Naive thymus-derived CD8-positive, alpha-beta T cell (primary cell): ENCODE data around the gene INHBC. TPM values are rescaled to one million over a fixed set of nuclear protein-coding genes. Genes with fewer than 3 reads are reported as not detected.
A peak's percentile ranks its signal among the peaks of the same experiment; 100 is the strongest.
"Not testable (repeated sequence)": the region's sequence is repeated elsewhere in the genome, so short reads cannot be mapped to it uniquely, and the experiment has no call there.

Experiments used
- ATAC-seq, 2 donors: fragments of 150-1000 bp; cut with Tn5 transposase in 1 of 2; sonication (Bioruptor Pico), chemical (Tn5 transposase) in 1 of 2; 1 replicate in 1 of 2; 2 replicates in 1 of 2; pipeline ENCODE4 v1.10.0; 2021; ENCODE audit warnings: mild to moderate bottlenecking in 2 of 2, moderate library complexity in 2 of 2
- POLR2A ChIA-PET: fragments of 350-600 bp; sonication (Branson Sonifier 250); formaldehyde crosslinking; loops from one replicate; lab custom pipeline; 2021; ENCODE audit warnings: antibody characterized with exemption; lab: Charles Lee
- DNase-seq, 10 donors: peaks; one replicate each; pipeline versions ENCODE4 v3.0.0 to v3.0.0-alpha.2; 2020 to 2022
- H3K27ac Mint-ChIP-seq, 10 donors: one replicate each; pipeline ENCODE4 v1.8.0; 2020 to 2022; ENCODE audit warnings: mild to moderate bottlenecking in 10 of 10, mixed read lengths in 10 of 10, moderate library complexity in 4 of 10, inconsistent platforms in 1 of 10
- H3K27me3 Mint-ChIP-seq, 5 donors: one replicate each; pipeline ENCODE4 v1.8.0; 2021 to 2022; ENCODE audit warnings: mixed read lengths in 5 of 5
- H3K36me3 Mint-ChIP-seq, 3 donors: one replicate each; pipeline ENCODE4 v1.8.0; 2020 to 2022; ENCODE audit warnings: mixed read lengths in 3 of 3, mild to moderate bottlenecking in 2 of 3, inconsistent platforms in 1 of 3
- H3K4me1 Mint-ChIP-seq, 4 donors: one replicate each; pipeline ENCODE4 v1.8.0; 2021 to 2022; ENCODE audit warnings: mixed read lengths in 4 of 4
- H3K4me3 Mint-ChIP-seq, 10 donors: one replicate each; pipeline ENCODE4 v1.8.0; 2020 to 2022; ENCODE audit warnings: mild to moderate bottlenecking in 10 of 10, mixed read lengths in 10 of 10, moderate library complexity in 6 of 10, inconsistent platforms in 1 of 10
- H3K9me3 Mint-ChIP-seq, 9 donors: one replicate each; pipeline ENCODE4 v1.8.0; 2020 to 2022; ENCODE audit warnings: mixed read lengths in 9 of 9, mild to moderate bottlenecking in 3 of 9, inconsistent platforms in 1 of 9, moderate library complexity in 1 of 9
- polyA plus RNA-seq, 3 donors: library from polyadenylated mRNA; unstranded; fragments of 300-500 nt; fragmentation: Illumina TruSeq; gene quantifications; one replicate each; pipeline ENCODE4 v1.2.3, GENCODE V29; 2021
- total RNA-seq, 8 experiments: library from RNA in 2 of 8; stranded (reverse) in 2 of 8; gene quantifications; one replicate each; pipeline ENCODE4 v1.2.3 and lab custom pipeline; 2021 to 2026

The INHBC gene
- total and polyA plus RNA-seq, 5 experiments from 2014 or later: 0.18 to 0.19 TPM; not detected in 3

DNA sequence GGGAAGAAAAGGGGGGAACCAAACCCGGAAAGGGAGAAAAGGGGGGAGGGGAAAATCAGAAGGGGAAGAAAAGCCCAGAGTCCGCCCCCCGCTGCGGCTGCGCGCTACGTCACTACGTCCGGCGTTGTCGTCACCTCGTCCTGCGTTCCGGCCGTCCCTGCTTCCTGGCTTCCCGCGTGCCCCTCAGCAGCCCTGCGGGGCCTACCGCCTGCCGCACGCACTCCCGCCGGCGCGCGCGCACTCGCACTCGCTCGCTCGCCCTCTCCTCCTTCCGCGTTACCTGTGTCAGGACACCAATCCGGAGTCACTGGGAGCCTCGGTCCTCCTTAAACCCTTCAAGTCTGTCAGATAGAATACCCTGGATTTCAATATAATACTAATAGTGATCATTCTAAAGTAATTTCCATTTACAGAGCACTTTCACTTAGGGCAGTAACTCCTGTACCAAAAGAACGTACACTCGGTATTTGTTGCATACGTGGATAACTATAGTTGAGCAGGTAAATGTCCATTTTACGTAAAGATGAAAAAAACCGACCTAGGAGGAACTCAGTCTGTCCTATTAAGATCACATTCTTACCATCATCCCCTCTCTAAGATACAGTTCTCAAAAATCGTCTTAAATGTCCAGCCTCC lies 3.5 kb upstream of the INHBC start, which contains the start of gene R3HDM2:
Gene R3HDM2, minus strand, starts transcription at position 113 of the 636 bp plus-strand sequence. CDS start 120,615 bp downstream, outside the sequence.
- DNase-seq (peak; percentile 90 to 97 (median 94)), ATAC-seq (peak; percentile 93 to 94)
- H3K27ac Mint-ChIP-seq: peak within 1 kb of the TSS; percentile 99 to 100 (median 100)
- no peaks in the 10 kb centered on the region for H3K9me3 Mint-ChIP-seq
- peaks cover 21 to 50% (median 48%) of the 10 kb centered on the region in 4 donors for H3K4me1 Mint-ChIP-seq
- H3K36me3 Mint-ChIP-seq: peaks cover 0 to 7% (median 0%) of the 10 kb centered on the region in 3 donors
- H3K4me3 Mint-ChIP-seq: peak within 1 kb of the TSS; percentile 95 to 100 (median 98)
- POLR2A ChIA-PET: interaction anchor here (1.2 to 1.4 kb wide), 3 partner anchors 24 to 46 kb away, joined by 3 to 10 read pairs (median 5); partner anchors contain the start of genes GLI1 and INHBE
- H3K27me3 Mint-ChIP-seq: no peaks in the 10 kb centered on the region

DNA sequence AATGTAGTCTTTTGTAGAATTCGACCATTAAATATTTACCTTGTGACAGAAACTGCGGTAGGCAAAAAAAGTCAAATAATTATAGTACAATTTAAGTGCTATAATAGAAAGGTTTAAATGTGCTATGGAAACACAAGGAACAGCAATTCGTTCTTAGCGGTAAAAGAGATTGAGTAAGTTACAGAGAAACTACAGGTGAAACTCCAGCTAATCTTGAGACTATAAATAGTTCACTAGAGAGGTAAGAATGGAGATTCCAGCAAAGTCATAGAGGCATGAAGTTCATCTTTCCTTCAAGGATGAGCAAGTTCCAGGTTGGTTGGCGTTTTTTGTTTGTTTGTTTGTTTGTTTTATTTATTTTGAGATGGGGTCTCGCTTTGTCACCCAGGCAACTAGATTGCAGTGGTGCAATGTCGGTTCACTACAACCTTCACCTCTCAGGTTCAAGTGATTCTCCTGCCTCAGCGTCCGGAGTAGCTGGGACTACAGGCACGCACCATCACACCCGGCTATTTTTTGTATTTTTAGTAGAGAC lies 2.9 kb upstream of the INHBC start:
- H3K9me3 Mint-ChIP-seq: no peaks in the 10 kb centered on the region
- ATAC-seq (no peak), DNase-seq (no peak)
- POLR2A ChIA-PET: interaction anchor here (0.8 to 1.4 kb wide), 3 partner anchors 24 to 46 kb away, joined by 3 to 5 read pairs (median 3); partner anchors contain the start of gene INHBE
- peaks cover 0 to 4% (median 0%) of the 10 kb centered on the region in 3 donors for H3K36me3 Mint-ChIP-seq
- H3K4me1 Mint-ChIP-seq: peaks cover 17 to 46% (median 44%) of the 10 kb centered on the region in 4 donors
- peak overlapping the region; percentile 91 to 99 (median 98) for H3K4me3 Mint-ChIP-seq
- H3K27me3 Mint-ChIP-seq: no peaks in the 10 kb centered on the region
- peak overlapping the region; percentile 98 to 100 (median 100) for H3K27ac Mint-ChIP-seq

DNA sequence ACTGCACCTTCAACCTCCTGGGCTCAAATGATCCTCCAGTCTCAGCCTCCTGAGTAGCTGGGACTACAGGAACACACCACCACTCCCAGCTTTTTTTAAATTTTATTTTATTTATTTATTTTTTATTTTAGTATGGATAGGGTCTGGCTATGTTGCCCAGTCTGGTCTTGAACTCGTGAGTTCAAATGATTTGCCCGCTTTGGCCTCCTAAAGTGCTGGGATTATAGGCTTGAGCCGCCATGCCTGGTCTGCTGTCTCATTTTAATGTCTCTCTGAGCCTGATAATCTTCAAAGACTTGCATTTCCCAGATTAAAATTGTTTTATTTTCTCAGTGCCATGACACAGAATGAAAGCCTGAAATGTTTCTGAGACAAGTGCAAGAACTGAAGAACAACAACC lies 1.2 kb upstream of the INHBC start:
- POLR2A ChIA-PET: interaction anchor here (0.6 to 0.7 kb wide), 4 partner anchors 31 to 160 kb away, joined by 3 to 4 read pairs (median 3); no protein-coding TSS in a partner anchor
- DNase-seq (no peak), ATAC-seq (no peak)
- H3K27me3 Mint-ChIP-seq: no peaks in the 10 kb centered on the region
- no peaks in the 10 kb centered on the region for H3K9me3 Mint-ChIP-seq
- H3K4me3 Mint-ChIP-seq: no peak overlapping the region
- H3K27ac Mint-ChIP-seq: no peak overlapping the region
- peaks cover 17 to 36% (median 35%) of the 10 kb centered on the region in 4 donors for H3K4me1 Mint-ChIP-seq
- H3K36me3 Mint-ChIP-seq: no peaks in the 10 kb centered on the region

DNA sequence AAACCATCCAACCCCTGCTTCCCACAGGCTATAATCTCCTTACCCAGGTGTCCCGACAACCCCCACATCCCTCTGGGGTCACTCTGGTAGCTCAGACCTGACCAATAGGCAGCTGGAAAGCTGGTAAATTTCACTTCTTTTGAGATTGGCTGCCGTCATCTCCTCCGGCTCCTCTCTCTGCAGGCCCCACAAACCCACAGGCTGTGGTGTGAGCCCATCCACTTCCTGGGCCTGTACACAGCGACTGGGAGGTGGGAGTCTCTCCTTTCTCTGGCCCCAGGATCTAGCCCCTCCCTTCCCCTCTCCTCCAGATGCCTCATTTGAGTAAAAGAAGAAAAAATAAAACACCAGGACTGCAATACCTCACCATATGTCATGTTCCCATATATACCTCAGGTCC lies 709 bp downstream of the INHBC start:
- H3K27ac Mint-ChIP-seq: peak overlapping the region in 6 of 10 donors; percentile 13 to 70 (median 42)
- POLR2A ChIA-PET: interaction anchor here (1.1 kb wide), 1 partner anchor 23 kb away, joined by 3 read pairs; no protein-coding TSS in a partner anchor
- no peaks in the 10 kb centered on the region for H3K36me3 Mint-ChIP-seq
- no peaks in the 10 kb centered on the region for H3K27me3 Mint-ChIP-seq
- ATAC-seq: no peak
- no peak for DNase-seq
- no peaks in the 10 kb centered on the region for H3K9me3 Mint-ChIP-seq
- H3K4me3 Mint-ChIP-seq: peak overlapping the region in 3 of 10 donors; percentile 24 to 54 (median 48)
- H3K4me1 Mint-ChIP-seq: peaks cover 8 to 20% (median 20%) of the 10 kb centered on the region in 4 donors

DNA sequence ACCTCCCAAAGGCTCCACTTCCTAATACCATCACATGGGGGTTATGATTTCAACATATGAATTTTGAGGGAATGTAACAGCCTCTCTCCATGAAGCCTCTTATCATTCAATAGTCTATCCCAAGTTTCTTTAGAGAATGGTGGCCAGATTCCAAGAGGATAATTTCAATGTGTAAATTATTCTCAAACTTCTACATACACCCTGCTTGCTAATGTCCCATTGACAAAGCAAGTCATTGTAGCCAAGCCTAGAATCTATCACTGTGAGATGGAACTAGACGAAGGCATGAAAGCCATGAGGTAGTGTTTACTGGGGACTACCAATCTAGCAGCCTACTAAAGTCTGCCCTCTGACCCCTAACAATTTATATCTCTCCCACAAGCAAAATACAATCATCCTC lies 3.8 kb downstream of the INHBC start:
- peaks cover 0 to 8% (median 0%) of the 10 kb centered on the region in 3 donors for H3K36me3 Mint-ChIP-seq
- POLR2A ChIA-PET: no interaction called here
- H3K27ac Mint-ChIP-seq: no peak overlapping the region
- ATAC-seq (no peak), DNase-seq (no peak)
- H3K4me1 Mint-ChIP-seq: peaks cover 5 to 8% (median 7%) of the 10 kb centered on the region in 4 donors
- H3K9me3 Mint-ChIP-seq: peaks cover 0 to 13% (median 8%) of the 10 kb centered on the region in 9 donors
- no peak overlapping the region for H3K4me3 Mint-ChIP-seq
- H3K27me3 Mint-ChIP-seq: peaks cover 0 to 3% (median 0%) of the 10 kb centered on the region in 5 donors

DNA sequence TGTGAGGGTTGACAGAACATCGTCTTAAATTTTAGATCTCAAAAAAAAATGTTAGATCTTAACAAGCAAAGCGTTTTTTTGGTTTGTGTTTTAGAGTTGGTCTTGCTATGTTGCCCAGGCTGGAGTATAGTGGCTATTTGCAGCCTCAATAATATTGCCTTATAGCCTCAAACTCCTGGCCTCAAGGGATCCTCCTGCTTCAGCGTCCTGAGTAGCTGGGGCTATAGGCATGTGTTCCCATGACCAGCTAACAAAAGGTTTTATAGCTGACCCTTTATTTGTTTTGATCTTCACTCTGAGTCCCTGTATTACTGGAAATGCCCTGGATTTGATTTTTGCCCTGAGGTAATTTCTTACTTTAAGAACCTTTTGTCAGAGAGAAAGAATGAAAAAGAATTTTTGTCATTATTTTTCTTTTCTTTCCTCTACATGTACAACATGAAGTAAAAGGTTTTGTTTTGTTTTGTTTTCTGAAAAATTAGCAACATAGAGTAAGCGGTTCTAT lies 5.2 kb downstream of the INHBC start:
- POLR2A ChIA-PET: no interaction called here
- H3K4me3 Mint-ChIP-seq: no peak overlapping the region
- no peak overlapping the region for H3K27ac Mint-ChIP-seq

DNA sequence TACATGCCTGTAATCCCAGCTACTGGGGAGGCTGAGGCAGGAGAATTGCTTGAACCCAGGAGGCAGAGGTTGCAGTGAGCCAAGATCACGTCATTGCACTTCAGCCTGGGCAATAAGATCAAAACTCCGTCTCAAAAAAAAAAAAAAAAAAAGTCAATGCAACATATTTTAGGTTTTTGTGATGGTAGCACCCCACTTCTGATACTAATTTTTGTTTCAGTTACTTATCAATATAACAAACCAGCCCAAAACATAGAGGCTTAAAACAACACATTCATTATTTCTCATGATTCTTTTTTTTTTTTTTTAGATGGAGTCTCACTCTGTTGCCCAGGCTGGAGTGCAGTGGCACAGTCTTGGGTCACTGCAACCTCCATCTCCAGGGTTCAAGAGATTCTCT lies 6.8 kb downstream of the INHBC start:
- H3K4me3 Mint-ChIP-seq, H3K4me1 Mint-ChIP-seq, DNase-seq, ATAC-seq, H3K36me3 Mint-ChIP-seq, H3K27ac Mint-ChIP-seq, POLR2A ChIA-PET, H3K27me3 Mint-ChIP-seq: not testable (repeated sequence)
- H3K9me3 Mint-ChIP-seq: peaks cover 0 to 13% (median 8%) of the 10 kb centered on the region in 9 donors

More for the DNA sequence above, 5.2 kb downstream of the INHBC start:
- peaks cover 0 to 13% (median 8%) of the 10 kb centered on the region in 9 donors for H3K9me3 Mint-ChIP-seq
- DNase-seq (no peak), ATAC-seq (no peak)
- H3K4me1 Mint-ChIP-seq: peaks cover 4 to 8% (median 7%) of the 10 kb centered on the region in 4 donors
- peaks cover 0 to 8% (median 0%) of the 10 kb centered on the region in 3 donors for H3K36me3 Mint-ChIP-seq
- peaks cover 0 to 3% (median 0%) of the 10 kb centered on the region in 5 donors for H3K27me3 Mint-ChIP-seq

DNA sequence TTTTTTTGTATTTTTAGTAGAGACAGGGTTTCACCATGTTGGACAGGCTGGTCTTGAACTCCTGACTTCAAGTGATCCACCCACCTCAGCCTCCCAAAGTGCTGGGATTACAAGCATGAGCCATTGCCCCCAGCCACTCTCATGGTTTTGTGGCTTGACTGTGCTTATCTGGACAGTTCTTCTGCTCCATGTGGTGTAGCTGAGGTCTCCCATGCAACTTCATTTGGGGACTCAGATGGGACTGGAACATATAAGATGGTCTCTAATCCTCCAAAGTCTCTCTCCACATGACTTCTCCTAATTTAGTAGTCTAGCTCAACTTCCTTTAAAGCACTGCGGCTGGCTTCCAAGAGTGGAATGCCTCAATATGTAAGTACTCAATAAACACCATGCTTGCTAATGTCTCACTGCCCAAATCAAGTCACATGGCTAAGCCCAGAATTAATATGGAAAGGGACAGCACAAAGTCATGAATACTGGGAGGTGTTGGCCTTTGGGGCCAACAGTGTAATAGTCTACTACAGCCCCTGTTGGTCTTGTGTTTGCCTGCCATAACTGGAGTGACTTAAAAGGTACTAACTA lies 7.4 kb downstream of the INHBC start:
- no peak for ATAC-seq
- no peaks in the 10 kb centered on the region for H3K4me1 Mint-ChIP-seq
- no peak overlapping the region for H3K4me3 Mint-ChIP-seq
- H3K36me3 Mint-ChIP-seq: peaks cover 0 to 8% (median 0%) of the 10 kb centered on the region in 3 donors
- no peak overlapping the region for H3K27ac Mint-ChIP-seq
- DNase-seq: no peak
- peaks cover 0 to 13% (median 8%) of the 10 kb centered on the region in 9 donors for H3K9me3 Mint-ChIP-seq
- POLR2A ChIA-PET: no interaction called here
- H3K27me3 Mint-ChIP-seq: peaks cover 0 to 3% (median 3%) of the 10 kb centered on the region in 5 donors

DNA sequence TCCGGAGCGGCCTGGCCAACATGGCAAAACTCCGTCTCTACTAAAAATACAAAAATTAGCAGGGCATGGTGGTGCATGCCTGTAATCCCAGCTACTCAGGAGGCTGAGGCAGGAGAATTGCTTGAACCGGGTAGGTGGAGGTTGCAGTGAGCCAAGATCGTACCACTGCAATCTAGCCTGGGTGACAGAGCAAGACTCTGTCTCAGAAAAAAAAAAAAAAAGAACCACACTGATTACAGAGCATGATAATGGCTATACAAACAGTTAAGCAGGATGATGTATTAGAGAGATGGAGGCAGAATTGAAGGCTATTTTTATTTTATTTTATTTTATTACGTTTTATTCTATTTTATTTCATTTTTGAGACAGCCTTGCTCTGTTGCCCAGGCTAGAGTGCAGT lies 9.8 kb downstream of the INHBC start:
- Mint-ChIP-seq H3K9me3 (peaks cover 0 to 13% (median 8%) of the 10 kb centered on the region in 9 donors), H3K27ac (peak overlapping the region in 1 of 10 donors; percentile 32)
- H3K4me3 Mint-ChIP-seq, DNase-seq, ATAC-seq, POLR2A ChIA-PET, H3K27me3 Mint-ChIP-seq, H3K36me3 Mint-ChIP-seq, H3K4me1 Mint-ChIP-seq: not testable (repeated sequence)

DNA sequence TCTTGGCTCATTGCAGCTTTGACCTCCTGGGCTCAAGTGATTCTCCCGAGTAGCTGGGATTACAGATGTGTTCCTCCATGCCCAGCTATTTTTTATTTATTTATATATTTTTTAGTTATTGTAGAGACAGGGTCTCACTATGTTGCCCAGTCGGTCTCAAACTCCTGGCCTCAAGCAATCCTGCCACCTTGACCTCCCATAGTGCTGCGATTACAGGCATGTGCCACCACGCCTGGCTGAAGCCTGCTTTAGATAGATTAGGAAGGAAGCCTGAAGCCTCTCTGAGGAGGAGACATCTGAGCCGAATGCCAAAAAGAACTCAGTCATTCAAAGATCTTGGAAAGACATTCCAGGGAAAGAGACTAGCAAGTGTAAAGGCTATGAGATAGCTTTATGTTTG lies 10.2 kb downstream of the INHBC start:
- H3K9me3 Mint-ChIP-seq: peaks cover 0 to 13% (median 8%) of the 10 kb centered on the region in 9 donors

DNA sequence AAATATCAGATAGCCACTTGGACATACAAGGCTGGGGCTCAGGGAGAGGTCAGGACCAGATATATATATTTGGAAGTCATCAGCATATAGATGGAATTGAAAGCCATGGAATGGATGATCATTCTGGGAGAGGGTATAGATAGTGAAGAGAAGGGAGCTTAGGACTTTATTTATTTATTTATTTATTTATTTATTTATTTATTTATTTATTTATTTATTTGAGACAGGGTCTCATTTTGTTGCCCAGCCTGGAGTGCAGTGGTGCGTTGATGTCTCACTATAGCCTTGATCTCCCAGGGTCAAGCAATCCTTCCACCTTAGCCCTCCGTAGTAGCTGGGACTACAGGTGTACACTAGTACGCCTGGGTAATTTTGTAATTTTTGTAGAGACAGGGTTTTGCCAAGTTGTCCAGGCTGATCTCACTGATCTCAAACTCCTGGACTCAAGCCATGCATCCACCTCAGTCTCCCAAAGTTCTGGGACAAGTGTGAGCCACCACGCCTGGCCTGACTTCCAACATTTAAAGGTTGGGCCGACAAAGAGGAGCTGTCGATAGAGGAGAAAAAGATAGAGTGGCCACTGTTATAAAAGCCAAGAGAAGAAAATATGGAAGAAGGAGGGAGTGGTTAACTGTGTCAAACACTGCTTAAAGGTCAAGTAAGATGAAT lies 11.8 kb downstream of the INHBC start:
- no peak for ATAC-seq
- H3K36me3 Mint-ChIP-seq: peaks cover 0 to 4% (median 0%) of the 10 kb centered on the region in 3 donors
- no peak overlapping the region for H3K27ac Mint-ChIP-seq
- peaks cover 0 to 3% (median 0%) of the 10 kb centered on the region in 5 donors for H3K27me3 Mint-ChIP-seq
- H3K9me3 Mint-ChIP-seq: peaks cover 0 to 8% (median 5%) of the 10 kb centered on the region in 9 donors
- POLR2A ChIA-PET: no interaction called here
- no peaks in the 10 kb centered on the region for H3K4me1 Mint-ChIP-seq
- DNase-seq: no peak
- no peak overlapping the region for H3K4me3 Mint-ChIP-seq

More for the DNA sequence above, 10.2 kb downstream of the INHBC start:
- Mint-ChIP-seq H3K27me3 (peaks cover 0 to 3% (median 3%) of the 10 kb centered on the region in 5 donors), H3K4me1 (no peaks in the 10 kb centered on the region), H3K27ac (no peak overlapping the region), H3K4me3 (no peak overlapping the region), H3K36me3 (peaks cover 0 to 8% (median 0%) of the 10 kb centered on the region in 3 donors)
- POLR2A ChIA-PET: no interaction called here
- DNase-seq: no peak
- ATAC-seq: no peak

DNA sequence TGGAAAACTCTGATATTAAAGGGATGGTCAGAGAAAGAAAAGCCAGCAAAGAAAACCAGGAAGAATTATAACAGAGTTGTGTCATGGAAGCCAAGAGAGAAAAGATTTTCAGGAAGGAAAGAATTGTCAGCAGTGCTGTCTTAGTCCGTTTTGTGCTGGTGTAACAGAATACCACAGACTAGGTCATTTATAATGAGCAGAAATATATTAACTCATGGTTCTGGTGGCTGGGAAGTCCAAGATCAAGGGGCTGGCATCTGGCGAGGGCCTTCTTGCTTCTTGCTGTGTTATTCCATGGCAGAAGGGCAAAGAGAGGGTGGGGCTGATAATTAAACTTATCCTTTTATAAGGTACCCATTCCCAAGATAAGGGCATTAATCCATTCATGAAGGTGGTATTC lies 14.1 kb downstream of the INHBC start:
- no peaks in the 10 kb centered on the region for H3K9me3 Mint-ChIP-seq
- no peaks in the 10 kb centered on the region for H3K36me3 Mint-ChIP-seq
- H3K4me1 Mint-ChIP-seq: no peaks in the 10 kb centered on the region

More for the DNA sequence above, 14.1 kb downstream of the INHBC start:
- ATAC-seq: no peak
- Mint-ChIP-seq H3K27me3 (peaks cover 0 to 3% (median 0%) of the 10 kb centered on the region in 5 donors), H3K27ac (no peak overlapping the region), H3K4me3 (no peak overlapping the region)
- DNase-seq: no peak
- POLR2A ChIA-PET: no interaction called here
